CD4-positive, alpha-beta T cell (primary cell): ENCODE results near the gene RGS10. TPM values are rescaled to one million over a fixed set of nuclear protein-coding genes. Genes with fewer than 3 reads are reported as not detected.

Source experiments
- ATAC-seq: fragments of 200-7000 bp; cut with Tn5 transposase; one replicate; pipeline ENCODE4 v1.10.0; 2022; ENCODE audit warnings: mild to moderate bottlenecking; ENCODE audit not compliant: poor library complexity
- CTCF ChIA-PET: fragments of 350-600 bp; sonication (Branson Sonifier 250); formaldehyde crosslinking; loops from one replicate; lab custom pipeline; 2021; ENCODE audit warnings: antibody characterized with exemption, inconsistent platforms; lab: Charles Lee
- POLR2A ChIA-PET: fragments of 350-600 bp; sonication (Branson Sonifier 250); formaldehyde crosslinking; loops from one replicate; lab custom pipeline; 2021; ENCODE audit warnings: antibody characterized with exemption, inconsistent platforms; lab: Charles Lee
- DNase-seq, 14 experiments: peaks; one replicate each; pipeline ENCODE4 v3.0.0-alpha.2; 2013 to 2020; ENCODE audit warnings: mixed read lengths in 2 of 14
- H3K27ac ChIP-seq, 2 donors: one replicate each; pipeline versions ENCODE4 v1.5.1 to v1.7.0; 2013; ENCODE audit warnings: low read length in 2 of 2, low read depth in 1 of 2, mild to moderate bottlenecking in 1 of 2
- H3K27me3 ChIP-seq, 2 experiments: 1 replicate in 1 of 2; 2 replicates in 1 of 2; pipeline versions ENCODE4 v1.6.1 to v1.7.0; 2013; ENCODE audit warnings: low read length in 2 of 2, control low read depth in 1 of 2, mild to moderate bottlenecking in 1 of 2, moderate library complexity in 1 of 2; ENCODE audit not compliant: insufficient read depth in 2 of 2, control insufficient read depth in 1 of 2
- H3K36me3 ChIP-seq: one replicate; pipeline ENCODE4 v1.6.1; 2013; ENCODE audit warnings: low read length, control low read depth; ENCODE audit not compliant: insufficient read depth
- H3K4me1 ChIP-seq: one replicate; pipeline ENCODE4 v1.6.1; 2013; ENCODE audit warnings: low read length, control low read depth; ENCODE audit not compliant: insufficient read depth
- H3K4me3 ChIP-seq: one replicate; pipeline ENCODE4 v1.5.1; 2013; ENCODE audit warnings: mild to moderate bottlenecking, low read length, moderate library complexity
- H3K9me3 ChIP-seq, 2 experiments: 1 replicate in 1 of 2; 2 replicates in 1 of 2; pipeline versions ENCODE4 v1.6.1 to v1.7.0; 2013; ENCODE audit warnings: low read length in 2 of 2, mild to moderate bottlenecking in 2 of 2, control low read depth in 1 of 2, moderate library complexity in 1 of 2; ENCODE audit not compliant: control insufficient read depth in 1 of 2, insufficient read depth in 1 of 2
- H3K27ac Mint-ChIP-seq: one replicate; pipeline ENCODE4 v1.8.0; 2020; ENCODE audit warnings: mixed read lengths
- H3K27me3 Mint-ChIP-seq: one replicate; pipeline ENCODE4 v1.8.0; 2021; ENCODE audit warnings: mixed read lengths
- H3K36me3 Mint-ChIP-seq: one replicate; pipeline ENCODE4 v1.8.0; 2021; ENCODE audit warnings: low read depth, mixed read lengths
- H3K4me1 Mint-ChIP-seq: one replicate; pipeline ENCODE4 v1.8.0; 2021; ENCODE audit warnings: low read depth, mixed read lengths
- H3K4me3 Mint-ChIP-seq: one replicate; pipeline ENCODE4 v1.8.0; 2020; ENCODE audit warnings: mild to moderate bottlenecking, mixed read lengths
- H3K9me3 Mint-ChIP-seq: one replicate; pipeline ENCODE4 v1.8.0; 2020; ENCODE audit warnings: mixed read lengths
- intact Hi-C, 2 experiments: fragments of 100-400 bp; cut with DNase I in 1 of 2; cut with micrococcal nuclease in 1 of 2; formaldehyde crosslinking; loops; one replicate each; pipeline versions ENCODE4 v1.15.1 to v1.9.0; 2023 to 2025; cut with DNase I, micrococcal nuclease
- total RNA-seq, 174 experiments: library from RNA in 2 of 174; stranded (reverse) in 2 of 174; gene quantifications; one replicate each; pipeline ENCODE4 v1.2.3 and lab custom pipeline; 2021 to 2026
- TF ChIP-seq, protein P1 (sequence below): fragments of 200-600 bp; IDR thresholded peaks from one replicate; pipeline ENCODE4 v1.8.0; 2022; ENCODE audit warnings: antibody characterized with exemption, mild to moderate bottlenecking

The RGS10 gene
- total RNA-seq, 2 experiments from 2014 or later = 132 to 134 TPM

DNA sequence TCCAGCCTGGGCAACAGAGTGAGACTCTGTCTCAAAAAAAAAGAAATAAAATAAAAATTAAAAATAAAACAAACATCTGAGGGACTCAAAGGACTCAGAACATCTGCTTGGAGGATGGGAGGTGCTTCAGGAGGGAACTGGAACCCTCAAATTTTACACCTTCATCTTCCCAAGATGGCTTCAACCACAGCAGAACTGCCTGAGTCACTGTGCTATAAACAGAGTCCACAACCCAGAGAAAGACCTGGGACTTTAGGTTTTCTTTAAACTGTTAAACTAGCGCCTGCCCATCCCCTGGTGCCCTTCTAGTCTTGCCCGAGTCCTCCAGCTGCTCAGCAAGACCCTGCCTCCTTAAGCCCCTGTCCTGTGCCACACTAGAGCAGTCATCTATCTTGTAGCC, 40.8 kb downstream of the RGS10 start:
- DNase-seq = peak in 6 of 14 experiments; percentile 18 to 73 (median 58)
- ChIA-PET POLR2A (interaction anchor here (1.6 to 5.9 kb wide), 3 partner anchors 16 to 40 kb away, joined by 5 to 74 read pairs (median 23); partner anchors contain the start of gene RGS10), CTCF (no interaction called here)
- intact Hi-C loops = loop anchor here (1.0 to 10.0 kb wide), 8 partner anchors 15 to 195 kb away; partner anchors contain the start of genes BAG3 (in 1 of the 2), RGS10 (in 1 of the 2) and TIAL1 (in 1 of the 2)
- Mint-ChIP-seq H3K27me3 (no peaks in the 10 kb centered on the region), H3K36me3 (peaks cover 78% of the 10 kb centered on the region), H3K4me3 (peak overlapping the region; percentile 80), H3K27ac (peak overlapping the region; percentile 99), H3K9me3 (no peaks in the 10 kb centered on the region), H3K4me1 (peaks cover 94% of the 10 kb centered on the region)
- H3K36me3 ChIP-seq = peaks cover 34% of the 10 kb centered on the region
- TF ChIP-seq, protein P1, sequence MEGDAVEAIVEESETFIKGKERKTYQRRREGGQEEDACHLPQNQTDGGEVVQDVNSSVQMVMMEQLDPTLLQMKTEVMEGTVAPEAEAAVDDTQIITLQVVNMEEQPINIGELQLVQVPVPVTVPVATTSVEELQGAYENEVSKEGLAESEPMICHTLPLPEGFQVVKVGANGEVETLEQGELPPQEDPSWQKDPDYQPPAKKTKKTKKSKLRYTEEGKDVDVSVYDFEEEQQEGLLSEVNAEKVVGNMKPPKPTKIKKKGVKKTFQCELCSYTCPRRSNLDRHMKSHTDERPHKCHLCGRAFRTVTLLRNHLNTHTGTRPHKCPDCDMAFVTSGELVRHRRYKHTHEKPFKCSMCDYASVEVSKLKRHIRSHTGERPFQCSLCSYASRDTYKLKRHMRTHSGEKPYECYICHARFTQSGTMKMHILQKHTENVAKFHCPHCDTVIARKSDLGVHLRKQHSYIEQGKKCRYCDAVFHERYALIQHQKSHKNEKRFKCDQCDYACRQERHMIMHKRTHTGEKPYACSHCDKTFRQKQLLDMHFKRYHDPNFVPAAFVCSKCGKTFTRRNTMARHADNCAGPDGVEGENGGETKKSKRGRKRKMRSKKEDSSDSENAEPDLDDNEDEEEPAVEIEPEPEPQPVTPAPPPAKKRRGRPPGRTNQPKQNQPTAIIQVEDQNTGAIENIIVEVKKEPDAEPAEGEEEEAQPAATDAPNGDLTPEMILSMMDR = no peak
- no peaks in the 10 kb centered on the region for H3K9me3 ChIP-seq
- H3K27me3 ChIP-seq = no peaks in the 10 kb centered on the region
- peak overlapping the region; percentile 17 for H3K4me3 ChIP-seq
- ATAC-seq = peak; percentile 24
- H3K4me1 ChIP-seq = peaks cover 92% of the 10 kb centered on the region
- H3K27ac ChIP-seq = peak overlapping the region; percentile 78 to 95

DNA sequence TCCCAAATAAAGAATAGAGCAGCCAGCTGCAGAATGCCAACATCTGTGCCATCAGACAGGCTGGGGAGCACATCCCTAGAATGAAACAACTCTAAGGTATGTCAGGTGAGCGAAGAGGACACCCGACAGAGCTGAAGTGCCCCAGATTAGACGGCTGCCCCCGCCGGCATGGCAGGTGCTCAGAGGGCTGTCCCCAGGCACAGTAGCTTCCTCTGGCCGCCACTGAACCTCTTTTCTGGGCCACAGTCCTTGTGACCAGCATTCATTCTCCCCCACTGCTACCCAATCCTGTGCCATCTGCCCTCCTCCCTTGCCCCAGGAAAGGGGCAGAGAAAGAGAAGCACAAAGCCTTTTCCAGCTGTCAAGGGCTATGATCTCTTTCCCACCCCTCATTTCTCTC, 41.7 kb downstream of the RGS10 start:
- intact Hi-C loops = loop anchor here (5.0 to 10.0 kb wide), 3 partner anchors 41 to 154 kb away; partner anchors contain the start of genes BAG3 (in 1 of the 2), RGS10 (in 1 of the 2) and TIAL1 (in 1 of the 2)
- H3K4me1 Mint-ChIP-seq = peaks cover 94% of the 10 kb centered on the region
- no peaks in the 10 kb centered on the region for H3K27me3 Mint-ChIP-seq
- no peak for DNase-seq
- Histone ChIP-seq H3K27ac (peak overlapping the region; percentile 58 to 95), H3K27me3 (no peaks in the 10 kb centered on the region), H3K9me3 (no peaks in the 10 kb centered on the region), H3K36me3 (peaks cover 26% of the 10 kb centered on the region), H3K4me1 (peaks cover 90% of the 10 kb centered on the region), H3K4me3 (no peak overlapping the region)
- CTCF ChIA-PET = interaction anchor here (0.9 to 2.0 kb wide), 5 partner anchors 42 to 301 kb away, joined by 3 to 8 read pairs (median 4); partner anchors contain the start of genes GRK5 and RGS10
- TF ChIP-seq, protein P1 = no peak
- H3K9me3 Mint-ChIP-seq = no peaks in the 10 kb centered on the region
- peak overlapping the region; percentile 99 for H3K27ac Mint-ChIP-seq
- ATAC-seq = no peak
- peak overlapping the region; percentile 50 for H3K4me3 Mint-ChIP-seq
- H3K36me3 Mint-ChIP-seq = peaks cover 72% of the 10 kb centered on the region
- POLR2A ChIA-PET = interaction anchor here (0.9 to 5.9 kb wide), 7 partner anchors 10 to 321 kb away, joined by 4 to 74 read pairs (median 5); partner anchors contain the start of gene RGS10

DNA sequence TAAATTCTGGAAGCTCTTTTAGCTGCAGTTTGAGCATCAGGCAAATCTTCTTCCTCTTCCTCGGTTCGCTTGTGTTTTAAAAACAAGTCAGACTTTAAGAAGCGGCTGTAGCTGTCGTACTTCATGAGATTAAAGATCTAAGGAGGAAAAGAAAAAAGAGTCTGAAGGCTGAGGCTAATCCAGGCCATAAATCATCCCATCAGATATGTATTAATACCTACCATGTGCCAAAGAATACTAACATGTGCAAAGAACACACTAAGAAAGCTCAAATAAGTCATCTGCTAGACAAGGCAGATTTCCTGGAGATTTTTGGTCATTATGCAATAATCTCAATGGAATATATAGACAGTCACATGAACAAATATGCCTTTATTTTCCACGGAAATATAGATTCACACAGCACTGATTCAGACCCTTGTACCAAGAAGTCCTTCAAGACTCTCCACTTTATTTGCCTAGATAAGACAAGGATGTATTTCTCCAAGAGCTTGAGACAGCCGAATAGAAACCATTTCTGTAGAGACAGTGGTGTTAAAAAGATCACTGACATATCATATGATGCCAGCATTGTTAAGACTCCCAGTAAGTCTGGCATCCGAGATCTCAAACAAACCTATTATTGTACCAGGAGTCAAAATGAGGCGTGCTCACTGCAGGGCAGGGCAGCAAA, 42.3 kb downstream of the RGS10 start:
- TF ChIP-seq, protein P1 = no peak
- CTCF ChIA-PET = interaction anchor here (0.9 to 2.5 kb wide), 8 partner anchors 10 to 301 kb away, joined by 3 to 12 read pairs (median 4); partner anchors contain the start of genes GRK5 and RGS10
- Mint-ChIP-seq H3K27ac (peak overlapping the region; percentile 99), H3K27me3 (no peaks in the 10 kb centered on the region), H3K36me3 (peaks cover 66% of the 10 kb centered on the region), H3K4me3 (peak overlapping the region; percentile 50), H3K4me1 (peaks cover 93% of the 10 kb centered on the region), H3K9me3 (no peaks in the 10 kb centered on the region)
- peaks cover 21% of the 10 kb centered on the region for H3K36me3 ChIP-seq
- peak overlapping the region; percentile 58 to 95 for H3K27ac ChIP-seq
- H3K9me3 ChIP-seq = no peaks in the 10 kb centered on the region
- POLR2A ChIA-PET = interaction anchor here (0.8 to 5.9 kb wide), 10 partner anchors 9 to 321 kb away, joined by 3 to 74 read pairs (median 4); partner anchors contain the start of gene RGS10
- intact Hi-C loops = loop anchor here (5.0 to 10.0 kb wide), 3 partner anchors 42 to 155 kb away; partner anchors contain the start of genes BAG3 (in 1 of the 2), RGS10 (in 1 of the 2) and TIAL1 (in 1 of the 2)
- no peaks in the 10 kb centered on the region for H3K27me3 ChIP-seq
- no peak overlapping the region for H3K4me3 ChIP-seq
- H3K4me1 ChIP-seq = peaks cover 87% of the 10 kb centered on the region
- no peak for ATAC-seq
- no peak for DNase-seq
